ENCODE data around the gene PIK3R1.

- TF ChIP-seq, protein P1, sequence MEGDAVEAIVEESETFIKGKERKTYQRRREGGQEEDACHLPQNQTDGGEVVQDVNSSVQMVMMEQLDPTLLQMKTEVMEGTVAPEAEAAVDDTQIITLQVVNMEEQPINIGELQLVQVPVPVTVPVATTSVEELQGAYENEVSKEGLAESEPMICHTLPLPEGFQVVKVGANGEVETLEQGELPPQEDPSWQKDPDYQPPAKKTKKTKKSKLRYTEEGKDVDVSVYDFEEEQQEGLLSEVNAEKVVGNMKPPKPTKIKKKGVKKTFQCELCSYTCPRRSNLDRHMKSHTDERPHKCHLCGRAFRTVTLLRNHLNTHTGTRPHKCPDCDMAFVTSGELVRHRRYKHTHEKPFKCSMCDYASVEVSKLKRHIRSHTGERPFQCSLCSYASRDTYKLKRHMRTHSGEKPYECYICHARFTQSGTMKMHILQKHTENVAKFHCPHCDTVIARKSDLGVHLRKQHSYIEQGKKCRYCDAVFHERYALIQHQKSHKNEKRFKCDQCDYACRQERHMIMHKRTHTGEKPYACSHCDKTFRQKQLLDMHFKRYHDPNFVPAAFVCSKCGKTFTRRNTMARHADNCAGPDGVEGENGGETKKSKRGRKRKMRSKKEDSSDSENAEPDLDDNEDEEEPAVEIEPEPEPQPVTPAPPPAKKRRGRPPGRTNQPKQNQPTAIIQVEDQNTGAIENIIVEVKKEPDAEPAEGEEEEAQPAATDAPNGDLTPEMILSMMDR (IDR thresholded peaks at IDR 0.05): no peak
- TF ChIP-seq POLR2A (IDR thresholded peaks at IDR 0.05): no peak
These were observed 37.0 kb upstream of the PIK3R1 start for GRCh38 chr5:68178579-68178978.

All from Peyer's patch (tissue), 4 donors.